ENCODE measurements around the gene CACNB2.
"Not testable (repeated sequence)": the region's sequence is repeated elsewhere in the genome, so short reads cannot be mapped to it uniquely, and the experiment has no call there.

Gene CACNB2

DNA sequence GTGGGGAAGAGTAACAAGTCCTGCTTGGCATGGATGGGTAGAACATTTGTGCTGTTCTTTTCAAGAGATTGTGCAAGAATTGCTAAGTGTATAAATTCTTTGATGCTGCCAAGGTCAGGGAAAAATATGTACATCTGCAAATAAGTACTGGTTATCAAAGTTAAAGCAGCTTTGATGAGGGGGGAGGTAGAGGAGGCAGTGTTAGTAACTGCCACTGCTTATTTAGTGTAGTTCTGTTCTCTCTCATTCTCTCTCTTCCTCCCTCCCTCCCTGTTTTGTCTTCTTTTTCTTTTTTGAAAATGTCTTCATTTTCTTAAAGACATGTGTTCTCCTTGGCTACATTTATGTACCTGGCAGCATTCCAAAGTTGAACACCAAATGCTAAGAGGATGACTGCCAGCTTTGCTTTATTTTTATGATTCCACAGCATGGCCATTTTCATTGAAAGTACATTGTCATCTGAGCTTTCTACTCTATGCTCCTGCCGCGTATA is 18.6 kb downstream of the CACNB2 start:
- H3K4me1 ChIP-seq (ENCODE audit: insufficient read depth, low read length), result no peaks in the 10 kb centered on the region
- H3K9ac ChIP-seq (ENCODE audit: low read depth, low read length), result no peak overlapping the region
- no peaks in the 10 kb centered on the region for H3K9me3 ChIP-seq (ENCODE audit: control insufficient read depth, insufficient read depth, low read length)
- no peaks in the 10 kb centered on the region for H3K36me3 ChIP-seq (ENCODE audit: insufficient read depth, low read length)

DNA sequence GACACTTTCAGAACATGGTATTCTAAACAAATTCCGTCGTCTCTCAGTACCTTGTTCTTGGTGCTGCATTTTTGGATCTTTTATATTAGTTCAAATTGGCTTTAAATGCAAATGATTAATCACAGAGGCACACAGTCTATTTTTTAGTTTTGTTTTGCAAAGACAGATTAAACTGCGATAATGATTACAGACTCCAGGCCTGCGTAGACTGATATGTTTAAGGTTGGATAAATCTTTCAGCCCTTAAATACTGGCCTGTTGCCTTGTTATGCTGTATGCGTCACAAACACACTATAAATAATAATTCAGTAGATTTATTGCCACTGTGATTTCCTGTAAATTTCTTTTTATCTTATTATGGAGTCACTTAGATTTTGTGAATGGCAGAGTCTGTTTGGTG is 19.3 kb downstream of the CACNB2 start:
- no peaks in the 10 kb centered on the region for H3K9me3 ChIP-seq (ENCODE audit: control insufficient read depth, insufficient read depth, low read length)
- H3K9ac ChIP-seq (ENCODE audit: low read depth, low read length), result no peak overlapping the region
- no peaks in the 10 kb centered on the region for H3K36me3 ChIP-seq (ENCODE audit: insufficient read depth, low read length)
- no peaks in the 10 kb centered on the region for H3K4me1 ChIP-seq (ENCODE audit: insufficient read depth, low read length)

DNA sequence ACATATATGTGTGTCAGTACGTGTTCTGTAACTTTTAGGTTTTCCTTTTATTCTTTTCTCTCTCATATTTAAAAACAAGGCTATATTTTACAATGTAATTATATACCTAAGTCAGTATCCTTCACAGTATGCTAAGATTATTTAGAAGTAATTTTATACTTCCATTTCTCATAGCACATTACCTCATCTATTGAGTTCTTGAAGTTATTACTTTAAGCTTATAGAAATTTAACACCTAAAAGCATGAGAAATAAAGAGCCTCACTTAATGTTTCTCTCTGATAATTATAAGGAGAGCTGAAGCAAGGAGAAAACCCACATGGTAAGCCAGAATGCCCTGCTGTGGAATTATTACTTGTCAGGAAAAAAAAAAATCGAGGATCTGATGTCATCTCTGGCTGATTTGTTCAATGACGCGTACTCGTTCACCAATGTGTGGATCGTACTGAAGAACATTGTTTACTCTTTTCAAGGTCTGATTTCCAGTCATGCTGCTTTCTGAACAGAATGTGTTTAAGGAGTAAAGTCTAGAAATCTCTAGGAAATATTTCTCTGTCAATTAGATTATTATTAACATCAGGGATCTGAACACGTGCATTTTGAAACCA is 21.9 kb downstream of the CACNB2 start:
- Histone ChIP-seq H3K4me1 (ENCODE audit: insufficient read depth, low read length) (no peaks in the 10 kb centered on the region), H3K9ac (ENCODE audit: low read depth, low read length) (no peak overlapping the region), H3K9me3 (ENCODE audit: control insufficient read depth, insufficient read depth, low read length) (no peaks in the 10 kb centered on the region), H3K36me3 (ENCODE audit: insufficient read depth, low read length) (no peaks in the 10 kb centered on the region)

DNA sequence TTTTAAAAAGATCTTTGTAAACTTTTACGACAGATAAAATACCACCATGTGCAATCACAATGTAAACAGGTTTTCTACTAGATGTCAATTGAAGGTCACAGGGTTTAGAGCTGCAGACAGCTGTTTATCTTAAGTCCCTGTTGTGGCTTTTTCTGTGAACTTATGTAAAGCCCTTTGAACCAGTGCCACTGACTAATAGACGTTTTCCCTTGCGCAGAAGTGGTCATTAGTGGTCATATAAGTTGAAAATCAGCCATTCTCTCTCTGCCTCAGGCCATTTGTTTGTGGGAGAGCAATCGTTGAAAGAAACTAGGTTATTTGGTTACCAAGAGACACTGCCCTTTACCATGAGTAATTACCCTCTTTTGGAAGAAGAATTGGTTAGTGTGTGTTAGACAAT is 23.9 kb downstream of the CACNB2 start:
- Histone ChIP-seq H3K9me3 (ENCODE audit: control insufficient read depth, insufficient read depth, low read length) (no peaks in the 10 kb centered on the region), H3K4me1 (ENCODE audit: insufficient read depth, low read length) (no peaks in the 10 kb centered on the region), H3K36me3 (ENCODE audit: insufficient read depth, low read length) (no peaks in the 10 kb centered on the region), H3K9ac (ENCODE audit: low read depth, low read length) (no peak overlapping the region)

DNA sequence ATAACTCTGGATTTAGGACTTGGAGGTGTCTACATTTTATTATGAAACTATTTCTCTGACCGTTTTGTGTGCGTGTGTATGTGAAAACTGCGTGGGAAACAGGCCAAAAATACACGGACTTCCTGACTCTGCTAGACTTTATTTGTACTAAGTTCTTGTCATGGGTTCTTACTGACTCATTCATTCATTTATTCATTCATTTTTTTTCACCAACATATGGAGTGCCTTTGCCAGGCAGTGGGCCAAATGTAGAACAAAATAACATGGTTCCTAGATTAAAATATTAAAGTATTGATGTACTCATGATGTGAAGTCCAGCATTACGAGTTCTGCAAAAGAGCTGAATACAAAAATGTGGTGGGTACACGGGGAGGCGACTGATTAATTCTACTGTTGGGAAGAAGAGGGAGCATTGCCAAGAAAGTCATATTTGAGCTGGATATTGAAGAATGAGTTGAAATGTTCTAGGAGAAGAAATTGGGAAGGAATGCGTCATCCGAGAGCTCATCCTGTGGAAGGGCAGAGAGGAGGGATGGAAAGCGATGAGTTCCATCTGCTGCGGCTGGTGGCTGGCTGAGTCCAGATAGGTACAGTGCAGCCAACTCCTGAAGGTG is 24.6 kb downstream of the CACNB2 start:
- H3K9me3 ChIP-seq (ENCODE audit: control insufficient read depth, insufficient read depth, low read length), result no peaks in the 10 kb centered on the region
- no peaks in the 10 kb centered on the region for H3K36me3 ChIP-seq (ENCODE audit: insufficient read depth, low read length)
- H3K9ac ChIP-seq (ENCODE audit: low read depth, low read length), result no peak overlapping the region
- no peaks in the 10 kb centered on the region for H3K4me1 ChIP-seq (ENCODE audit: insufficient read depth, low read length)

DNA sequence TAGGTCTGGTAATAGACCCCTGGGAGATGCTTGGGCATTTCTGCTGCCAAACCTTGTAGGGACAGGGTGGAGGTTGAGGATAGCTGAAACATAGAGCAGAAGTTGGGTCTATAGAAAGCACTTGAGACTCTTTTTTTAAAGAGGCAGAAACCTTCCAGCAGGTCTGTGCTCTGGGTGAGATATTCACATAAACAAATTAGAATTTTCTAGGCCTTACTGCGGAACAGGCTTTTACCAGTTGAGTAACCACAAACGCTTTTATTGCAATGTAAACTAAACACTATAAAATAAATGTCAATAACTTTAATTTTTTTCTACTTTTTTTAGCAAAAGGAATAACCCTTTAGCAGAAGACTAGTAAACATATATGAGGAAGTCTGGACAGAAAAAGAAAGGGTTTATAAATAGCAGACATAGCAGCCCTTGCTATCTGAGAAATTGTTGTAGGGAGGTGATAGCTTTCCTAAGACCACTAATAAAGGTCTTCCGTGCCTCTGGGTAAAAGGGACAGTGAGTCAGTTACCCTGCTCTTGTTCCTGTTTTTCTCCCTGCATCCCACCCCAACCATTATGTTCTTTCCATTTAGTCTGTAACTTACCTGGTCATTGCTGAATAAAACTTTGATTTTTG is 38.7 kb downstream of the CACNB2 start:
- no peaks in the 10 kb centered on the region for H3K4me1 ChIP-seq (ENCODE audit: insufficient read depth, low read length)
- H3K36me3 ChIP-seq (ENCODE audit: insufficient read depth, low read length), result no peaks in the 10 kb centered on the region
- no peaks in the 10 kb centered on the region for H3K9me3 ChIP-seq (ENCODE audit: control insufficient read depth, insufficient read depth, low read length)
- no peak overlapping the region for H3K9ac ChIP-seq (ENCODE audit: low read depth, low read length)

DNA sequence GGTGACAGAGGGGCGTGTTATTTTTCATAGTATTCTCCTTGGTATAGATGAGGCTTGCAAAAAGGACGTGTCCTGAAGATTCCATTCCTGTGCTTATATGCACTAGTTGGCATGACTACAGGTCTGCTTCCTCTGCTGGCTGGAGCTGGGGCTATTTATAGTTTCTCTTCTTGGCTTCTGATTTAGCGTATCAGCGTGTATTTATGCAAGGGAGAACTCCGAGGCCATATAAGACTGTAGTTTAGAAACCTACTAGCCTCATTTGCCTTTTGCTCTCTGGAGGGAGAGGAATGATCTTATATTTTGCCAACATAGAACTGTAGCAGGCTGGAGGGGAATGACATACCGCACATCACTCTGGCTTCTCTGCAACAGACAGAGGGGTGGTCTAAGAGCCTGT is 39.7 kb downstream of the CACNB2 start:
- Histone ChIP-seq H3K9me3 (ENCODE audit: control insufficient read depth, insufficient read depth, low read length) (no peaks in the 10 kb centered on the region), H3K4me1 (ENCODE audit: insufficient read depth, low read length) (no peaks in the 10 kb centered on the region), H3K36me3 (ENCODE audit: insufficient read depth, low read length) (no peaks in the 10 kb centered on the region), H3K9ac (ENCODE audit: low read depth, low read length) (no peak overlapping the region)

DNA sequence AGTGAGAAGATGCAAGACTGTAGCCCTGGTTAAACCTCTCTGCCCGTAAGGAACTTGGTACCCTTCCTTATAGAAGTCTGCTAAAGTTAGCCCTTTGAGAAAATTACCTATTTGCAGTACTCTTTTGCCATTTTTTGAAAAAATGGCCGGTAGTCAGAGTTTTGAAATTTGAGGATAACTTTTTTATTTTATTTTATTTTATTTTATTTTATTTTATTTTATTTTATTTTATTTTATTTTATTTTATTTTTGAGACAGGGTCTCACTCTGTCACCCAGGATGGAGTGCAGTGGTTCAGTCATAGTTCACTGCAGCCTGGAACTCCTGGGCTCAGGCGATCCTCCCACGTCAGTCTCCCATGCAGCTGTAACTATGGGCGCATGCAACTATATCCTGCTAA is 41.2 kb downstream of the CACNB2 start:
- H3K9me3 ChIP-seq (ENCODE audit: control insufficient read depth, insufficient read depth, low read length); H3K9ac ChIP-seq (ENCODE audit: low read depth, low read length); H3K36me3 ChIP-seq (ENCODE audit: insufficient read depth, low read length); H3K4me1 ChIP-seq (ENCODE audit: insufficient read depth, low read length): not testable (repeated sequence)

DNA sequence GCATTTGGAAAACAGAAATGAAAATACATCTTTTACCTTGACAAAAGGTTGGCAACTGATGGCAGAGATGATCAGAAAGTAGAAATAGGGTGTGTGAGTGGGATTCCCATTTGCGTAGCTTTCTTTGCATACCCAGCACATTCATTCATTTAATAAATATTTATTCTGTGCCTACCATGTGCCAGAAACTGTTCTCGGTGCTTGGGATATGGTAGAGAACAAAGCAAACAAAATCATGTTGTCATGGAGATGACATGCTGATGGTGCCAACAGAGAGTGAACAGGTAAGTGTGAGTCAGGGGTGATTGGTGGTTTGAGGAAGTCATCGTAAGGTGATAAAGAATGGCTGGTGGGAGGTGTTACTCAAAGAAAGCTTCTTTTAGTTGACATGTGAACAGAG is 45.4 kb downstream of the CACNB2 start:
- Histone ChIP-seq H3K36me3 (ENCODE audit: insufficient read depth, low read length) (no peaks in the 10 kb centered on the region), H3K9me3 (ENCODE audit: control insufficient read depth, insufficient read depth, low read length) (no peaks in the 10 kb centered on the region), H3K4me1 (ENCODE audit: insufficient read depth, low read length) (no peaks in the 10 kb centered on the region), H3K9ac (ENCODE audit: low read depth, low read length) (no peak overlapping the region)

DNA sequence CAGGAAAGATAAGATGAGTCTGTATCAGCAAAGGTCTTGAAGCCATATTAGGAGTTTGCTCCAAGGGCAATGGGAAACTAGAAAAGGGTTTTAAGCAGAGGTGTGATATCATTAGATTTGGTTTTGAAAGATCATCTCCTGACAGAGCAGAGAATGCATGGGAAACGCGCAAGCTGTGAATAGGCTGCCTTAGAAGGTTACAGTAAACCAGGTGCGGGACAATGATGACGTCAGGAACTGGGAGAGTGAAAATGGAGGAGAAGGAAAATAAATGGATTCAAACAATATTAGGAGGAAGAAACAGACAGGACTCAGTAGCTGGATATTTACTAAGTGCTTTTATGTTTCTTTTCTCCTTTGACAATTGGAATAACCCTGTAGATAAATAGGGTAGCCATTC is 50.6 kb downstream of the CACNB2 start:
- Histone ChIP-seq H3K9ac (ENCODE audit: low read depth, low read length) (no peak overlapping the region), H3K9me3 (ENCODE audit: control insufficient read depth, insufficient read depth, low read length) (no peaks in the 10 kb centered on the region), H3K36me3 (ENCODE audit: insufficient read depth, low read length) (no peaks in the 10 kb centered on the region), H3K4me1 (ENCODE audit: insufficient read depth, low read length) (no peaks in the 10 kb centered on the region)

DNA sequence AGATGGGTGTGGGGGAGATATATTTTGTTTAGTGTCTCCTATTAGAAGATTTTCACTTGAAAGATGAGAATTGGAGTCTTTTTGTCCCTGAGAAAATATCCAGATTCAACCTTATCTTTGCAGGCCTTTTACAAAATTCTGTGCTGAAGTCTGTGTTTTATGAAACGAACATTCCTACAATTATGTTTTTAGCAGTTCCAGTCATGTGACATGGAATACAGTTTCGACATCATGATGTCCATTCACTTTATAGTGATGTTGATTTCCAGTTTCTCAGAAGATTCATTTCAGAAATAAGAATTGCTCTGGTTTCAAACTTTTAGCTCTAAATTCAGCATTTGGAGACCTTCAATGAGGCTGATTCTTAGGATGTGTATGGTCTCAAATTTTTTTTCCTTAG is 54.4 kb downstream of the CACNB2 start:
- Histone ChIP-seq H3K9me3 (ENCODE audit: control insufficient read depth, insufficient read depth, low read length) (no peaks in the 10 kb centered on the region), H3K36me3 (ENCODE audit: insufficient read depth, low read length) (no peaks in the 10 kb centered on the region), H3K9ac (ENCODE audit: low read depth, low read length) (no peak overlapping the region), H3K4me1 (ENCODE audit: insufficient read depth, low read length) (no peaks in the 10 kb centered on the region)

DNA sequence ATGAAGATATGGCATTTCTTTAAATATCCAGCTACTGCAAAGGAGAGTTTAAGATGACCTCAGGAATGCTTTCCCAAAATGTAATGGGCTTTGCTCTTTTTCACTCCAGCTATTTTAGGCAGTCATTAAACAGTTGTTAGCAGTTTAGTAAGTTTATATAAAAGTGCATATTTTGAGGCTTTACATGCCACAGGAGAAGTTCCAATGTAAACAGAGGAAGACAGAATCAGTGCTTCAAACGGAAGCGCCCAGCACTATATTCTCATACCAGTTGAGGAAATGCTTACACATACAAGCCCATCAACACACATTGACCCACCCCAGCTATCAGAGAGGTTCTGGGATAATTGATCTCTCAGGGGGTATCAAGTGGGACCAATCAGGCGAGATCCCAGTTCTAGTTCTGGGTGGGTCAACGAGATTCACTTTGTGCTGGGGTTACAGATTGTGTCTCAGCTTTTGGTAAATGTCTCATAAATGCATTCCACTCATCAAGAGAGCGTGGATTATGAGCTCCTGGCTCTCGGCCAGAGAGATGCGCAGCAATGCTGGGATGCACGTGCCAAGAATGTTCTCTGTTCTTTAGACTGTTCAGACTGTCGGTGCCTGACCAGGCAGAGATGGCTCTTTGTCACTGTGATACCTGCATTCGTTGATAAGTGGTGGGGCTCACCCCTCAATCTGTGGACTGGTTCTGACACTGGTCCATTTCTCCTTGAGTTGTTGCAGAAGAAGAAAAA is 55.0 kb downstream of the CACNB2 start:
- H3K36me3 ChIP-seq (ENCODE audit: insufficient read depth, low read length), result no peaks in the 10 kb centered on the region
- no peaks in the 10 kb centered on the region for H3K9me3 ChIP-seq (ENCODE audit: control insufficient read depth, insufficient read depth, low read length)
- no peaks in the 10 kb centered on the region for H3K4me1 ChIP-seq (ENCODE audit: insufficient read depth, low read length)
- no peak overlapping the region for H3K9ac ChIP-seq (ENCODE audit: low read depth, low read length)

DNA sequence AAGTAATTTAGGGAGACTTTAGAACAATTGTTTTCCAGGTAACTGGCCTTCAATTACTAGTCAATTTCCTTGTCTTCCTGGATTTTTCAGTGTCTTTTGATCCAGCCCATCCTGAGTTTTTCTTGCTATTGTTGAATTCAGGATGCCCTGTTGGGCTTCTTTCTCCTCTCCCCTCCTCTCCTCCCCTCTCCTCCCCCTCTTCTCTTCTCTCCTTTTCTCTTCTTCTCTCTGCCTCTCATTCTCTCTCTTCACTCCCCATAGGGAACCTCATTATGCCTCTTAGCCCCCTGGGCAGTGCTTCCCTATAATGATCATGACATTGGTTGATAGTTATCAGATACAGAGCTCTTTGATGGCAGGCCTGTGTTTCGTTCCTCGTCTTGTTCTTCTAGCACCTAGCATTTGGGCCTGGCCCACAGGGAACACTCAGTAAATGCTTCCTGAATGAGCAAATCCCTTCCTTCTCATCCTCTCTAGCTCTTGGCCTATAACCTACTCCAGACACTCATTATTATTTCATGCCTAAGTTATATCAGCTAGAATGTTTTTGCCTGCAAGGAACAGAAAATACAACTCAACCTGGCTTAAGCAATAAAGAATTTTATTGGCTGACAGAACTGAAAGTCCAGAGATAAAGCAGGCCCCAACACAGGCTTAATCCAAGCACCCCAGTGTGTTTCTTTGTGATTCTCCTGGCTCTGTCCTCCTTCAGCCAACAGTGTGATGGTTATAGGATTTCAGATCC is 56.8 kb downstream of the CACNB2 start:
- Histone ChIP-seq H3K36me3 (ENCODE audit: insufficient read depth, low read length) (no peaks in the 10 kb centered on the region), H3K4me1 (ENCODE audit: insufficient read depth, low read length) (no peaks in the 10 kb centered on the region), H3K9ac (ENCODE audit: low read depth, low read length) (no peak overlapping the region)

DNA sequence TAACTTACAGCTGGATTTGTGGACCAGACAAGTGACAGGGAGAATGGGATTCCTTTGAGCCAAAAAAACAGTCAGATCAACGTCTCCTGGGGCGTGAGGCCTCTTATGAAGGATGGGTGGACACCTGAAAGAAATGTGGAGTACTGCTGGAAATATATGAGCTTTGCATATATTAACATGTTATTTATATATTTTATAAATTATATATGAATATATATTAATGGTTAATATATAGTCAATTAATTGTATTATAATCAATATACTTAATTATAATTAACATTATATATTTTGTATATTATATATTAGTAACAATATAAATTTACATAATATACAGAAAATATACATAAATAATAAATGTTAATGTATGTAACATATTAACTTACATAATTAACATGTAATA is 57.5 kb downstream of the CACNB2 start:
- H3K4me1 ChIP-seq (ENCODE audit: insufficient read depth, low read length), result no peaks in the 10 kb centered on the region

More for the DNA sequence above, 56.8 kb downstream of the CACNB2 start:
- no peaks in the 10 kb centered on the region for H3K9me3 ChIP-seq (ENCODE audit: control insufficient read depth, insufficient read depth, low read length)

More for the DNA sequence above, 57.5 kb downstream of the CACNB2 start:
- no peaks in the 10 kb centered on the region for H3K9me3 ChIP-seq (ENCODE audit: control insufficient read depth, insufficient read depth, low read length)
- H3K9ac ChIP-seq (ENCODE audit: low read depth, low read length), result no peak overlapping the region
- no peaks in the 10 kb centered on the region for H3K36me3 ChIP-seq (ENCODE audit: insufficient read depth, low read length)

Measured in ES-I3 (cell line).